ENCODE data around the gene DNAJC12.
"Not testable (repeated sequence)": the region's sequence is repeated elsewhere in the genome, so short reads cannot be mapped to it uniquely, and the experiment has no call there.

DNAJC12 gene

DNA sequence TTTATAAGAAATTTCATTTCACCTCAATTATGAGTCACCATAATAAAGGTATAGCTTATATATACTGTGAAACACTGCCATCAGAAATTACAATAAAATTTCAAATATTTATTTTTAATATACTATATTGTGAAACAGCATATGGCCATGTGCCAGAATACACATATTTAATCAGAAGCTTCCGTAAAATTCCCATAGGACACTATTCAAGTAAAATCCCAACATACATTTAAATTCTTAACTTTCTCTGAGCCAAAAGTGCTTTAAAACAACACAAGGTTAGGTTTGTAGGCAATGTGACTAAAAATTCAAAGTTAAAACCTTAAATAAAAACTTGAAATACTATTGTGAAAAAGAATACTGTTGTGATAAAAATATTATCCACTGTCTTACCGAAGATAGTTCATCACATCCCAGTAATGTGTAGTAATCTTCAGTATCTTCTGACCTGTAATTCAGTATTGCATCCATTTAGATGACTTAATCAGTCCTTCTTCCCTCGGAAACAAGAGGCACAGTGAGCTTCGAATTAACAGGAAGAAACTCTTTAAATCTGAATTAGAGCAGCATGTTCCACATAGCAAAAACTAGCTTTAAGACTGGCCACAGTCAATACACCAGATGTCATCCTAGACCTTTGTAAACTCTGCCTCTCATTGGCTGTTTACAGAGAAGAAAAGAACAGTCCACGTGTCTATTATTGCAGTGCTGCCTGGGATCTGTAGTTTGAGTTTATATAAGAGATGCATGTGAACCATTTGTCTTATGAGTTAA is at the start of gene DNAJC12:
TSS of gene DNAJC12 (minus strand) at position 648 of the 774 bp plus-strand sequence. CDS start at position 471, 177 bp downstream.
- DNase-seq = no peak

DNA sequence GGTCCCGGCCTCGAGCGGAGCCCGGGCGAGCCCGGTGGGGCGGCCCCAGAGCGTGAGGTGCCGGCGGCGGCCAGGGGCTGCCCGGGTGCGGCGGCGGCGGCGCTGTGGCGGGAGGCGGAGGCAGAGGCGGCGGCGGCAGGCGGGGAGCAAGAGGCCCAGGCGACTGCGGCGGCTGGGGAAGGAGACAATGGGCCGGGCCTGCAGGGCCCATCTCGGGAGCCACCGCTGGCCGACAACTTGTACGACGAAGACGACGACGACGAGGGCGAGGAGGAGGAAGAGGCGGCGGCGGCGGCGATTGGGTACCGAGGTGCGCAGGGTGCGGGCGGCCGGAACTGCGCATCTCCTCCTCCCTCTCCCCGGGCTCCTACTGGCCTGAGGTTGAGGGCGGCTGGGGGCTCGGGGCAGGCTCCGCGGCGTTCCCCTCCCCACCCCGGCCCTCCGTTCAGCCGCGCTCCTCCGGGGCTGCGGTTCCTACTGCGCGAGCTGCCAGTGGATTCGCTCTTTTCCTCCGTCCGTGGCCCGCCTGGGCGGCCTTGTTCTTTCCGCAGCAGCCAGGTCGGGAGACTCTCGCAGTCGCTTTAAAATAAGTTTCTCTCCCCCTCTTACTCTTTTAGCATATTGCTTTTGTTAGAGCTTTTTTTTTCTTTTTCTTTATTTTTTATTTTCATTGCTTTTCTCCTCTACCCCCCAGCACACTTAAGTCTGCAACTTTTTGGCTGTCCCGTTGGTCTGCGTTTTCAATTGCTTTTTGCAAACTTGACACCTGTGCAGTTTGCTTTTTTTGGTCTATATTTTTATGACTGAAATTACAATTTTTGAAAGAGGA is 47.1 kb upstream of the DNAJC12 start:
- DNase-seq = peak; percentile 81

DNA sequence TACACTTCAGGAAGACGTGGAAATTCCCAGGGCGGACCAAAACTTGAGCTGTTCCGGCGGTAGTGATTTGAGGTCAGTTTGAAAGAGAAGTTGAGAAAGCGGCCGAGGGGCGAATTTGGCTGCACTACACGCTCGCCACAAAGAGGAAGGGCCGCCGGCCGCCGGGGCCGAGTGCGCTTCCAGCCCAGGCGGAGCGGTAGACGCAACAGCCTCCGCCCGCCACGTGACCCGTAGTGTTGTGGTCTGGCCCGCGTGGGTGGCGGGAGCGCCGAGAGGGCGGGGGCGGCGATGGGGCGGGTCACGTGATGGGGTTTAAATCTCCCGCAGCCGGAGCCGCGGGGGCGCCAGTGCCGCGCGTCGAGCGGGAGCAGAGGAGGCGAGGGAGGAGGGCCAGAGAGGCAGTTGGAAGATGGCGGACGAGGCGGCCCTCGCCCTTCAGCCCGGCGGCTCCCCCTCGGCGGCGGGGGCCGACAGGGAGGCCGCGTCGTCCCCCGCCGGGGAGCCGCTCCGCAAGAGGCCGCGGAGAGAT is 46.4 kb upstream of the DNAJC12 start, which contains the start of gene SIRT1:
TSS of gene SIRT1 (plus strand) at position 344 of the 529 bp plus-strand sequence. CDS start at position 410, 66 bp downstream.
- DNase-seq = peak; percentile 95

DNA sequence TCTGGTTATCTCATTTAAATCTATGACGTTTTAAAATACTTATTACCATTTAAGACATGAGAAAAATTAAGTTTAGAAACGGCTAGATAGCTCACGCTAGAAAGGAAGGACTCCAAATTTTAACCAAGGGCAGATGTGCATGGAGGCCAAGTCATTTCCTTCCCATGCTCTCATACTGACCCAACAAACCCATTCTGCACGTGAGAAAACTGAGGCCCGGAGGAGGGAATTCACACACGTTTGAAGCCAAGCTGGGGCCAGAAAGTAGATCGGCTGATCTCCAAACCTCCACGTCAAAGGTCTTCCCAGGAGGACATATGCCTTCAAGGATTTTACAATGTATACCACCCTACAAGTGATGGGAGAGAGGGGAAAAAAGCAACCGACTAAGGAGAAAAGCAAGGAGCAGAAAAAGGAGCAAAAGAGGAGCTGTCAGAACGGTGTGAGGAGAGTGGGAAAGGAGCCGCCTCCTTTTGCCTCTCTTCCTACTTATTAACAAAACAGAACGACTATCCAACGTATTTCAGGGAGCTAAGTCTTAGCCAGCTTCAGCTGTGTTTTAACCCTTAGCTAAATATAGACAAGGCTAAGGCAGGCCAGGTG is 45.8 kb upstream of the DNAJC12 start:
- no peak for DNase-seq

DNA sequence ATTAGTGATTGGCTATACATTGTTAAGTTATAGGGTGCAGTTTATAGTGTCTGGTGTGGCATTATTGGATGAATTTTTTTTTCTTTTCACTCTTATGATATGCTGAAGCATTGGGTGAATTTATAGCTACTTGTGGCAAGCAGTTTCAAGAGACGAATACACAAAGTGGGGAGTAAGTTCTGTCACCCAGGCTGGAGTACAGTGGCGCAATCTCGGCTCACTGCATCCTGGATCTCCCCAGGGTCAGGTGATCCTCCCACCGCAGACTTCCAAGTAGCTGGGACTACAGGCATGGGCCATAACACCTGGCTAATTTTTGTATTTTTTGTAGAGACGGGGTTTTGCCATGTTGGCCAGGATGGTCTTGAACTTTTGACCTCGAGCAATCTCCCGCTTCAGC is 40.1 kb upstream of the DNAJC12 start:
- DNase-seq = no peak

DNA sequence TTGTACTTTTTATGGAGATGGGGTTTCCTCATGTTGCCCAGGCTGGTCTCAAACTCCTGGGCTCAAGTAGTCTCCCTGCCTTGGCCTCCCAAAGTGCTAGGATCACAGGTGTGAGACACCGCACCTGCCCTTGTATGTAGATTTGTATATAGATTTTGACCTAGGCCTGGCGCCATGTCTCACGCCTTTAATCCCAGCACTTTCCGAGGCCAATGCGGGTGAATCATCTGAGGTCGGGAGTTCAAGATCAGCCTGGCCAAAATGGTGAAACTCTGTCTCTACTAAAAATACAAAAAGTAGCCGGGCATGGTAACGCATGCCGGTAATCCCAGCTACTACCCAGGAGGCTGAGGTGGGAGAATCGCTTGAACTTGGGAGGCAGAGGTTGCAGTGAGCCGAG is 39.4 kb upstream of the DNAJC12 start:
- not testable (repeated sequence) for DNase-seq

DNA sequence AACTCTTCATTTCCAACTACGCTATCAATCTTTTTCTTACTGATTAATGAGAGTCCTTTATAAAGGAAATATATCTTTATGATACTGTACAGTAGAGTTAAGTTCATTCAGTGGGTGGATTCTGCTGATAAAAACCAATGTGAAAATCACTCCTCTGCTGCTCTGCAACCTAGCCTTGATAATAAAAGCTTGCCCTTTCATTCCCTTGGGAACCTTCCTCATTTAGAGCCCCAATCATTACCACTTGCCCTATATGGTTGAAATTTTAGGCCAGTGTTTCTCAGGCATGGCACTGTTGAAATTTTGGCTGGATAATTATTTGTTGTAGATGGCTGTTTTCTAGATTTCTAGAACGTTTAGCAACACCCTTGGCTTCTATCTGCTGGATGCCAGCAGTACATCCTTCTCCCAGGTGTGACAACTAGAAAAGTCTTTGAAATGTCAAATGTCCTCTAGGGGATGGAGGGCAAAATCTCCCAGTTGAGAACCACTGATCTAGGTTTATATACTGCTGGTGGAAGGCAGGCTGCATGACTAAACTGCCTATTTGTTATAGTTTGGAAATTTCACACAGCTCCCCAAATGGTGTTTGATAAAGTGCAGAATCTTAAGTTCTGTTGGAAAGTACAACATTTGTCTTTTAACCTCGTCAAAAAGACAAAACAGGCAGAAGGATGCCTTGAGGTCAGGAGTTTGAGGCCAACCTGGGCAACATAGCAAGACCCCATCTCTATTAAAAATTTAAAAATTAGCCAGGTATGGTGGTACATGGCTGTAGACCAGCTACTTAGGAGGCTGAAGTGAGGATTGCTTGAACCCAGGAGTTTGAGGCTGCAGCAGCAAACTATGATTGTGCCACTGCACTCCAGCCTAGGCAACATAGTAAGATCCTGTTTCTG is 37.6 kb upstream of the DNAJC12 start:
- no peak for DNase-seq

DNA sequence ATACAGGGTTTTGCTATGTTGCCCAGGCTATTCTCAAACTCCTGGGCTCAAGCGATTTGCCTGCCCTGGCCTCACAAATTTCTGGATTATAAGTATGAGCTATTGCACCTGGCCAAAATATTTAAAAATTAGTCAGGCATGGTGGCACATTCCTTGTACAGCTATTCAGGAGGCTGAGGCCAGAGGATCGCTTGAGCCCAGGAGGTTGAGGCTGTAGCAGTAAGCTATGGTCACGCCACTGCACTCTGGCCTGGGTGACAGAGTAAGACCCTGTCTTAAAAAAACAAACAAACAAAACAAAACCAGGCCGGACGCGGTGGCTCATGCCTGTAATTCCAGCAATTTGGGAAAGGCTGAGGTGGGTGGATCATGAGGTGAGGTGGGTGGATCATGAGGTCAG is 32.0 kb upstream of the DNAJC12 start:
- DNase-seq = no peak

DNA sequence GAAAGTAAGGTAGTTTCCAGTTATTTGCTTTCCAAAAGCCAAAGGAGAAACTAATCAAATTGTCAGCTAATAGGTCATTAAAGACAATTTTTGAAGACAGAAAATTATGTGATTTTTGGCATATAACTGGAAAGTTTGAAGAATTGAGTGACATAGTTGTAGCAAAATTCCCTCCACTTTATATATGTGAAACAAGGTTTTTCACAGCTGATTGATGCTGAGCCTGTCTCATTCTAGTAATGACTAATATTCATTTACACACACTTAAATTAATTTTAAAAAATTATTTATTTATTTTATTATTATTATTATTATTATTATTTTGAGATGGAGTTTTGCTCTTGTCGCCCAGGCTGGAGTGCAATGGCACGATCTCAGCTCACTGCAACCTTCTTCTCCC is 30.1 kb upstream of the DNAJC12 start:
- DNase-seq = no peak

DNA sequence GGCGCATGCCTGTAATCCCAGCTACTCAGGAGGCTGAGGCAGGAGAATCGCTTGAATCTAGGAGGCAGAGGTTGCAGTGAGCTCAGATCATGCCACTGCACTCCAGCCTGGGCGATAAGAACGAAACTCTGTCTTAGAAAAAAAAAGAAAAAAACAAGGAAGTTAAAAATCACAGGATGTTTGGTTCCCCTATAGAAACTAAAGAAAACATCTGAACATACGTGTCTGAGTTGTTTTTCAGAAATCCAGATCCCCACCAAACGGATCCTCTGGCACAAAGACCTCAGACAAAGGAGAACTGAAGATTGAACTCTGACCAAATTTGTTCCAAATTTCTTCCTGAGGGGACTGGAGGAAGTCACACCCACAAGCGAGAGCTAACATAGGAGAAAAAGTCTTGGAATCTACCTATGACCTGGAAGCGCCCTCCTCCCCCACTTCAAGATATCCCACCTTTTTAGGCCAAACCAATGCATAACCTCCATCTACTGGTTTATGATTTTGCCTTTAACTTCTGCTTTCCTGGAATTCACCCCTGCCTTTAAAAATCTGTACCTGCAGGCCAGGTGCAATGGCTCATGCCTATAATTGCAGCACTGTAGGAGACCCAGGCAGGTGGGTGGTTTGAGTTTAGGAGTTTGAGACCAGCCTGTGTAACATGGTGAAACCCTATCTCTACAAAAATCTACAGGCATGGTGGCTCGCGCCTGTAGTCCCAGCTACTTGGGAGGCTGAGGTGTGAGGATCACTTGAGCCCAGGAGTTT is 26.8 kb upstream of the DNAJC12 start:
- no peak for DNase-seq

DNA sequence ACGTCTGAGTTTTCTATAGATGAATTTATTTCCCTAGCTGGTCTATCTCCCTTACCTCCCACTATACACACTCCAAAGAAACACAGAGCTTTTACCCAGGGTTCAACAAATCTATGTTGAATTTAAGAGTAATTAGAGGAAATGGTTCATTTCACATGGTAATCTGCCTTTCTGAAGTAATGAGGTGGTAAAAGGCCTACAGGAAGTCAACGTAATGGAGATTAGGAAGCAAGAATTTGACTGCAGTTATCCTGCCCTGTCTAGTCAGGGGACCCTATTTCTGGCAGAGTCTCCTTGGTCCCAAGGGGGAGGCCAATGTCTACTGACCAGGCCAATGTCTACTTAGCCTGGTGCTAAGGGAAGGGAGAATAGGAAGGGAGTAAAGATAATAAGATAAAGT is 25.1 kb upstream of the DNAJC12 start:
- DNase-seq = no peak

DNA sequence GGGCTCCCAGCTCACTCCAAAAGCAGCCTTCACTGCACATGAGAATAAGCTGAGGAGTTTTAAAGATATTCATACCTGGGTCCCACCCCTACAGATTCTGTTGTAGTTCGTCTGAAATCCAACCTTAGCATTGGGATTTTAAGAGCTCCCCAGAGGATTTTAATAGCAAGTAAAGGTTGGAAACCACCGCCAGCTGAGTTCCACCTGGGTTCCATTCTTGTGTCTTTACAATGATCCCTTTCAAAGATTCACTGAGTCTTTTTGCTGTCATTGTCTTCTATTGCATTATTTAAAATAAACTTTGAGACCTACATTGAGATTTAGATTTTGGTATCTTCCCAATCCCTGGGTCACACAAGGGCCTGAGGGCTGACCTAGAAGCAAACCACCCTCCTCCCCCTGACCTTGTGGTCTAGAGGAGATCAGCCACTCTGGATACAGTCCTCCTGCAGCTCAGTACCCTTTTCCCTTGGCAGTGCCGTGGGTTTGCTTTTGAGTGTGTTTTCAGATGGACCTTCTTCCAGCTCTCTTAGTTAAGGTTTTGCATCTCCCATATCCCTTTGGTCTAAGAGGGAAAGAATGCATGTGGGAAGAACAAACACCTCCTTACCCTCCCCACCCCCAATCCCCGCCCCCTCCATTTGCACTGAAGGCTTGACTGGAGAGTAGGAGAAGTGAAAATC is 23.9 kb upstream of the DNAJC12 start:
- no peak for DNase-seq

DNA sequence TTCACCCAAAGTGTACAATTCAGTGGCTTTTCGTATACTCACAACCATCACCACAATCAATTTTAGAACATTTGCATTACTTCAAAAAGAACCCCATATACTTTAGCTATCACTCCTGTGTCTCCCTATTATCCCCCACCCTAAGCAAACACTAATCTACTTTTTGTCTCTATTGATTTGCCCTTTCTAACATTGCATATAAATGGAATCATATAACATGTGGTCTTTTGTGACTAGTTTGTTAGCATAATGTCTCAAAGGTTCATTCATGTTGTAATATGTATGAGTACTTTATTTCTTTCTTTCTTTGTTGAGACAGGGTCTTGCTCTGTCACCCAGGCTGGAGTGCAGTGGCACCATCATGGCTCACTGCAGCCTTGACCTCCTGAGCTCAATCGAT is 21.0 kb upstream of the DNAJC12 start:
- DNase-seq = no peak

DNA sequence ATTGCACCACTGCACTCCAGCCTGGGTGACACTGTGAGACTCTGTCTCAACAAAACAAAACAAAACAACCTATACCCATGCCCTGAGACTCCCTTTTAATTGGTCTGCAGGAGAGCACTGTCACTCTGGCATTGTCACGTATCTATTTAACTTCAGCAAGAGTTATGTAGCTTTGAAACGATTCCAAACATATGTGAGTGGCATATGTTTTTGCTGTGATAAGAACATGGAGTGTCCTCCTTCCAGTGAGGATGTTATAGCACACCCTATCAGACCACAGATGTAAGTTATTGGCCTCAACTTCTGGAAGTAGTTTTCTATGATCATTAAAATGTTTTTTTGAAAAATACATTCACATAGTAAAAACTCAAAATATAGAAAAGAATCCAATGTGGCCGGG is 15.5 kb upstream of the DNAJC12 start:
- DNase-seq = no peak

DNA sequence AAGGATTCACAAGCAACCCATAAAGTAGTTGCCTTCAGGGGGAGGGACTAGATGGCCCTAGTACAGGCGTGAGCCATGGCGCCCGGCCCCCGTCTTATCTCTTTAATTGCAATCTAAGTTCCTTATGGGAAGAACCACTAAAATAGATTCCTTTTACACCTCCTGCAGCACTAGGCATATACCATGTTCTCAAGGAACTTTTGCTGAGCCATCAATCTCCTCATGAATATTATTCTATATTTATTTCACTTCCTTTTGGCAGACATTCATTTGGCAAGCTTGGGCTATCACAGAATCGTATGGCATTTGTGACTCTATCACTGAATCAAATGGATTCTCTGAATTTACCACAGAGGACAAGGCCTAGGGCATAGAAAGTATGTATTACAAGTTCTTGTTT is 14.8 kb upstream of the DNAJC12 start:
- no peak for DNase-seq

DNA sequence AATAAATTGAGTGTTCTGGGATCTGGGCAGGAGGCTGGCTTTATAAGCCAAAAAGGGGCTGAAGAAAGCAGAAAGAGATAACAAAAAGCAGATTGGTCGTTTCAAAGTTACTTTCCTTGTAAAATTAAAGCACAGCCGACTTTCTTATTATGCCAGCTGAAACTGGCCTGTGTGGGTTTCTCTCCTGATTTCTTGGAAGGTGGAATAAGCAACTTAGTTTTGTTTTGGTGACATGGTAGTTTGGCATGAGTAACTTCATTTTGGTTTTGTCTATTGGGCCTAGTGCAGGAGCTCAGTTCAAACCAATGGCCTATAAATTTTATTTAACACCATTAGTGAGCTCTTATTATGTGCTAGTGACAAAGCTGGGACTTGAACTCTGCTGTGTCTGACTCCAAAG is 13.2 kb upstream of the DNAJC12 start:
- no peak for DNase-seq

DNA sequence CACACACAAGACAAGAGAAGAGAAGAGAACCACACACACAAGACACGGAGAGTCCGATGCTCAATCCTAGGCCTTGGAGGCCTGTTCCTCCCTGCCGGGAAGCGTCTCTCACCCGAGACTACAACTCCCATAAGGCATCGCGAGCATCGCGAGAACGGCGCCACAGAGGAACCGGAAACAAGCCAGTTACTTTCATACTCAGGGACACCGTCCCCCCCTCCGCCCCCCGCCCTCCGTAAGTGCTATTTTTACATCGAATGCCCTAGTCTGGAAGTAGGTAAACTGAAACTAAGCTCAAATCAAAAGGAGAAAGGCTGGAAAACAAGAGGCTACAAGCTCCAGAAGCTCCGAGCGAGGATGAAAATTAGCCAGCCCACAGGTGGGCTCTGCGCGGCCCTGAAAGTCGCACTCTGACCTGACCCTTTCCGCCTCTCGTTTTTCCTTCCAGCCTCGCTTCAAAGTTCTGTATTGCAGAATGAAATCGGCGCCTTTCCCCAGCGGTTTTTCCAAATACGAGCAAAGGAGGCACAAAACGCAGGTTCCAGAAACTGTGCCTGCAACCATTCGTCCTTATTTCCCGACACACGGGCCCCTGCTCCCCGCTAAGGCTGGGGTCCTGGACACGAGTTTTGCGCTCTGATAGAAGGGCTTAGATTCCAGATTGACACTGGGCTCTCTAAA is 11.5 kb upstream of the DNAJC12 start:
- DNase-seq = peak; percentile 92

DNA sequence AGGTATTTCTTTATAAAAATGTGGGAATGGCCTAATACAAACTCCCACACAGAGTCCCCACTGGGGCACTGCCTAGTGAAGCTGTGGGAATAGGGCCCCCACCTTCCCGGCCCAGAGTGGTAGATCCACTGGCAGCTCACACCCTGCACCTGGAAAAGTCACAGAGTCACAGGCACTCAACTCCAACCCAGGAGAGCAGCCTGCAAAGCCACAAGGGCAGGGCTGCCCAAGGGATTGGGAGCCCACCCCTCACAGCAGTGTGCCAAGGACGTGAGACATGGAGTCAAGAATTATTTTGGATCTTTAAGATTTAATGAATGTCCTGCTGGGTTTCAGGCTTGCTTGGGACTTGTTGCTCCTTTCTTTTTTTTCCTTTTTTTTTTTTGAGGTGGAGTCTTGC is 5.3 kb upstream of the DNAJC12 start:
- DNase-seq = no peak

DNA sequence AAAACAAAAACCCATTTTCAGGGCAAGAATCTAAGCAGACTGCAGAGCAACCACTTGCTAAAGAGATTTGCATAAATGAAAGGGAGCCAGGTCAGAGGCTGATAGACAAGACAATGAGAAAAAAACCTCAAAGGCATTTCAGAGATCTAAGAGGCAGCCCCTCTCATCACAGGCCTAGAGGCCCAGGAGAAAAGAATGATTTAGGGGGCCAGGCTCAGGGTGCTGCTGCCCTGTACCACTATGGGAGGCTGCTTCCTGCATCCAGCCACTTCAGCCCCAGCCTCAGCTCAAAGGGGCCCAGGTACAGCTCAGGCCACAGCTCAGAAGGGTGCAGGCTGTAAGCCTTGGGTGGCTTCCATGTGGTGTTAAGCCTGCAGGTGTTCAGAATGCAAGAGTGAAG is 3.7 kb upstream of the DNAJC12 start:
- DNase-seq = no peak

DNA sequence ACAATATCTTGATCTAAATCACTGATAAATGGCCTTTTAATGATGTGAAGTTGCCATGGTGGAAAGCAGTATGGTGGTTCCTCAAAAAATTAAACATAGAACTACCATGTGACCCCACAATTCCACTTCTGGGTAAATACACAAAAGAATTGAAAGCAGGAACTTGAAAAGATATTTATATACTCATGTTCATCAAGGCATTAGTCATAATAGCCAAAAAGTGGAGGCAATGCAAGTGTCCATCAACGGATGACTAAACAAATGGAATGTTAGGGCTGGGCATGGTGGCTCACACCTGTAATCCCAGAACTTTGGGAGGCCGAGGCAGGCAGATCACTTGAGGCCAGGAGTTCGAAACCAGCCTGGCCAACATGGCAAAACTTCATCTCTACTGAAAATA is 2.0 kb upstream of the DNAJC12 start:
- DNase-seq = no peak

Measured in CD4-positive, alpha-beta T cell treated with Interleukin-15 for 1 hour (primary cell).